ENCODE results near the gene EPHB3. TPM values are rescaled to one million over a fixed set of nuclear protein-coding genes. Genes with fewer than 3 reads are reported as not detected.

EPHB3 gene
- total RNA-seq, 1 donor from 2014 or later = 17.2 TPM

GRCh38 chr3:184523825-184524615, 37.6 kb upstream of the EPHB3 start:
- TF ChIP-seq CTCF (IDR thresholded peaks at IDR 0.05; ENCODE audit: insufficient read depth, low read depth, low read length) (no peak), EZH2 (IDR thresholded peaks at IDR 0.05; ENCODE audit: insufficient read depth, low read length) (no peak)
- no peak overlapping the region for H3K27ac ChIP-seq (ENCODE audit: low read depth, low read length)

GRCh38 chr3:184524981-184525336, 36.6 kb upstream of the EPHB3 start:
- H4K20me1 ChIP-seq (ENCODE audit: insufficient read depth, low read length) = no peaks in the 10 kb centered on the region
- peaks cover 5% of the 10 kb centered on the region for H3K27me3 Mint-ChIP-seq (ENCODE audit: low read depth, unreplicated experiment)
- no peaks in the 10 kb centered on the region for H3K36me3 ChIP-seq (ENCODE audit: insufficient read depth, low read length)
- H3K9me3 Mint-ChIP-seq (ENCODE audit: unreplicated experiment) = no peaks in the 10 kb centered on the region
- H3K4me2 ChIP-seq (ENCODE audit: low read length) = peak overlapping the region; percentile 93
- H3K79me2 ChIP-seq (ENCODE audit: insufficient read depth, low read length) = no peaks in the 10 kb centered on the region
- H3K9ac ChIP-seq (ENCODE audit: low read length) = peak overlapping the region; percentile 16
- H3K27ac Mint-ChIP-seq (ENCODE audit: unreplicated experiment) = no peak overlapping the region
- no peak for DNase-seq (ENCODE audit: low read depth)
- H3K4me1 Mint-ChIP-seq (ENCODE audit: low read depth, unreplicated experiment) = peaks cover 18% of the 10 kb centered on the region
- TF ChIP-seq EZH2 (IDR thresholded peaks at IDR 0.05; ENCODE audit: insufficient read depth, low read length) = no peak
- TF ChIP-seq CTCF (IDR thresholded peaks at IDR 0.05; ENCODE audit: insufficient read depth, low read depth, low read length) = no peak
- H3K9me3 ChIP-seq (ENCODE audit: insufficient read depth, low read depth, low read length) = no peaks in the 10 kb centered on the region
- H3K36me3 Mint-ChIP-seq (ENCODE audit: low read depth, unreplicated experiment) = no peaks in the 10 kb centered on the region
- H2AFZ ChIP-seq (ENCODE audit: low read depth, low read length) = peak overlapping the region; percentile 77
- no peak overlapping the region for H3K27ac ChIP-seq (ENCODE audit: low read depth, low read length)
- H3K4me3 Mint-ChIP-seq (ENCODE audit: unreplicated experiment) = peak overlapping the region; percentile 78
- peaks cover 38% of the 10 kb centered on the region for H3K27me3 ChIP-seq (ENCODE audit: insufficient read depth, low read length)
- peaks cover 19% of the 10 kb centered on the region for H3K4me1 ChIP-seq (ENCODE audit: insufficient read depth, low read length)
- peak overlapping the region; percentile 54 for H3K4me3 ChIP-seq (ENCODE audit: insufficient read depth, low read depth, low read length)
- FAIRE-seq = no peak

More at GRCh38 chr3:184523825-184524615, 37.6 kb upstream of the EPHB3 start:
- Histone ChIP-seq H3K9me3 (ENCODE audit: insufficient read depth, low read depth, low read length) (no peaks in the 10 kb centered on the region), H3K4me1 (ENCODE audit: insufficient read depth, low read length) (peaks cover 19% of the 10 kb centered on the region), H3K9ac (ENCODE audit: low read length) (no peak overlapping the region), H3K4me3 (ENCODE audit: insufficient read depth, low read depth, low read length) (no peak overlapping the region), H3K79me2 (ENCODE audit: insufficient read depth, low read length) (no peaks in the 10 kb centered on the region), H2AFZ (ENCODE audit: low read depth, low read length) (no peak overlapping the region), H3K27me3 (ENCODE audit: insufficient read depth, low read length) (peaks cover 35% of the 10 kb centered on the region), H4K20me1 (ENCODE audit: insufficient read depth, low read length) (no peaks in the 10 kb centered on the region), H3K4me2 (ENCODE audit: low read length) (no peak overlapping the region), H3K36me3 (ENCODE audit: insufficient read depth, low read length) (no peaks in the 10 kb centered on the region)
- Mint-ChIP-seq H3K27ac (ENCODE audit: unreplicated experiment) (peak overlapping the region; percentile 58), H3K4me3 (ENCODE audit: unreplicated experiment) (no peak overlapping the region), H3K36me3 (ENCODE audit: low read depth, unreplicated experiment) (no peaks in the 10 kb centered on the region), H3K4me1 (ENCODE audit: low read depth, unreplicated experiment) (peaks cover 18% of the 10 kb centered on the region), H3K9me3 (ENCODE audit: unreplicated experiment) (no peaks in the 10 kb centered on the region), H3K27me3 (ENCODE audit: low read depth, unreplicated experiment) (peaks cover 5% of the 10 kb centered on the region)
- DNase-seq (ENCODE audit: low read depth) = peak; percentile 67
- FAIRE-seq = peak; percentile 59
